ENCODE data around the gene LGR5.

GRCh38 chr12:71425568-71426299 is 13.9 kb upstream of the LGR5 start:
- TF ChIP-seq POLR2A (IDR thresholded peaks at IDR 0.05) (no peak), CTCF (IDR thresholded peaks at IDR 0.05) (no peak)

Measured in Peyer's patch (tissue), 4 donors.